Measurements from ENCODE around the gene IGFALS. TPM values are rescaled to one million over a fixed set of nuclear protein-coding genes. Genes with fewer than 3 reads are reported as not detected.
A peak's percentile ranks its signal among the peaks of the same experiment; 100 is the strongest.

The IGFALS gene
- total RNA-seq, 6 donors from 2014 or later: 1.0 to 11.5 (median 3.1) TPM

- H3K4me3 ChIP-seq: no peak overlapping the region
- H3K9me3 ChIP-seq: no peaks in the 10 kb centered on the region
- DNase-seq (peak in 1 of 2 donors; percentile 68), ATAC-seq (ENCODE audit: low FRiP score in 2 of 2) (no peak)
- H3K27me3 ChIP-seq: no peaks in the 10 kb centered on the region
- WGBS, 2 donors: 94 to 99% methylated on average over 11 to 15 of the region's 15 CpGs
- H3K27ac ChIP-seq: no peak overlapping the region
- peaks cover 3 to 29% (median 7%) of the 10 kb centered on the region in 4 donors for H3K4me1 ChIP-seq
- peaks cover 3 to 70% (median 43%) of the 10 kb centered on the region in 4 donors for H3K36me3 ChIP-seq
- TF ChIP-seq POLR2AphosphoS5 (IDR thresholded peaks at IDR 0.05) (no peak), CTCF (IDR thresholded peaks at IDR 0.05) (no peak), POLR2A (IDR thresholded peaks at IDR 0.05) (no peak), EP300 (IDR thresholded peaks at IDR 0.05) (no peak)
Observed at GRCh38 chr16:1790261-1790610, 3.3 kb downstream of the IGFALS start.

- TF ChIP-seq EP300 (IDR thresholded peaks at IDR 0.05): no peak
- no peak for TF ChIP-seq POLR2A (IDR thresholded peaks at IDR 0.05)
- TF ChIP-seq CTCF (IDR thresholded peaks at IDR 0.05): no peak
- TF ChIP-seq POLR2AphosphoS5 (IDR thresholded peaks at IDR 0.05): no peak
Observed at GRCh38 chr16:1789643-1790045, 3.9 kb downstream of the IGFALS start.

GRCh38 chr16:1788708-1789100, 4.8 kb downstream of the IGFALS start:
- H3K4me3 ChIP-seq: no peak overlapping the region
- ATAC-seq (ENCODE audit: low FRiP score in 2 of 2) (no peak), DNase-seq (peak; percentile 20 to 73)
- 68 to 79% methylated on average over 6 to 19 of the region's 19 CpGs for WGBS, 2 donors
- no peaks in the 10 kb centered on the region for H3K27me3 ChIP-seq
- H3K4me1 ChIP-seq: peaks cover 8 to 29% (median 10%) of the 10 kb centered on the region in 4 donors
- no peaks in the 10 kb centered on the region for H3K9me3 ChIP-seq
- TF ChIP-seq EP300 (IDR thresholded peaks at IDR 0.05) (no peak), POLR2AphosphoS5 (IDR thresholded peaks at IDR 0.05) (no peak), POLR2A (IDR thresholded peaks at IDR 0.05) (no peak)
- H3K27ac ChIP-seq: no peak overlapping the region
- peaks cover 3 to 71% (median 43%) of the 10 kb centered on the region in 4 donors for H3K36me3 ChIP-seq

More at GRCh38 chr16:1789643-1790045, 3.9 kb downstream of the IGFALS start:
- Histone ChIP-seq H3K27me3 (no peaks in the 10 kb centered on the region), H3K9me3 (no peaks in the 10 kb centered on the region), H3K4me1 (peaks cover 3 to 29% (median 7%) of the 10 kb centered on the region in 4 donors), H3K27ac (no peak overlapping the region), H3K4me3 (no peak overlapping the region), H3K36me3 (peaks cover 3 to 71% (median 43%) of the 10 kb centered on the region in 4 donors)
- DNase-seq: peak in 1 of 2 donors; percentile 79
- ATAC-seq (ENCODE audit: low FRiP score in 2 of 2): no peak
- WGBS, 2 donors: 84 to 97% methylated on average over 5 to 22 of the region's 25 CpGs

- DNase-seq (peak in 1 of 2 donors; percentile 79), ATAC-seq (ENCODE audit: low FRiP score in 2 of 2) (no peak)
- 90 to 93% methylated on average over 30 to 34 of the region's 38 CpGs for WGBS, 2 donors
- no peaks in the 10 kb centered on the region for H3K27me3 ChIP-seq
- no peaks in the 10 kb centered on the region for H3K9me3 ChIP-seq
- H3K4me1 ChIP-seq: peaks cover 11 to 29% (median 11%) of the 10 kb centered on the region in 4 donors
- no peak for TF ChIP-seq EP300 (IDR thresholded peaks at IDR 0.05)
- no peak for TF ChIP-seq POLR2AphosphoS5 (IDR thresholded peaks at IDR 0.05)
- no peak for TF ChIP-seq POLR2A (IDR thresholded peaks at IDR 0.05)
- TF ChIP-seq CTCF (IDR thresholded peaks at IDR 0.05): no peak
- H3K27ac ChIP-seq: no peak overlapping the region
- peaks cover 3 to 71% (median 43%) of the 10 kb centered on the region in 4 donors for H3K36me3 ChIP-seq
- H3K4me3 ChIP-seq: no peak overlapping the region
Observed at GRCh38 chr16:1788095-1788707, 5.3 kb downstream of the IGFALS start.

- DNase-seq (peak in 1 of 2 donors; percentile 72), ATAC-seq (ENCODE audit: low FRiP score in 2 of 2) (no peak)
- H3K4me1 ChIP-seq: peaks cover 11 to 27% (median 11%) of the 10 kb centered on the region in 4 donors
- H3K27ac ChIP-seq: no peak overlapping the region
- no peaks in the 10 kb centered on the region for H3K9me3 ChIP-seq
- no peak overlapping the region for H3K4me3 ChIP-seq
- H3K36me3 ChIP-seq: peaks cover 3 to 71% (median 43%) of the 10 kb centered on the region in 4 donors
- no peak for TF ChIP-seq CTCF (IDR thresholded peaks at IDR 0.05)
- H3K27me3 ChIP-seq: no peaks in the 10 kb centered on the region
- 97 to 98% methylated on average over 11 to 41 of the region's 44 CpGs for WGBS, 2 donors
Observed at GRCh38 chr16:1787322-1788094, 6.0 kb downstream of the IGFALS start.
